Measurements from ENCODE around the gene ZBTB7B. TPM values are rescaled to one million over a fixed set of nuclear protein-coding genes. Genes with fewer than 3 reads are reported as not detected.
A peak's percentile ranks its signal among the peaks of the same experiment; 100 is the strongest.

Gene ZBTB7B
- total RNA-seq, 1 donor from 2014 or later: 8.1 TPM

- TF ChIP-seq CTCF (IDR thresholded peaks at IDR 0.05; ENCODE audit: partially characterized antibody, unreplicated experiment): no peak
- H3K27me3 Mint-ChIP-seq (ENCODE audit: unreplicated experiment): peaks cover 6% of the 10 kb centered on the region
- peaks cover 5% of the 10 kb centered on the region for H3K36me3 Mint-ChIP-seq (ENCODE audit: unreplicated experiment)
- peak overlapping the region; percentile 99 for H3K4me3 Mint-ChIP-seq (ENCODE audit: unreplicated experiment)
- DNase-seq: no peak
- peaks cover 5% of the 10 kb centered on the region for H3K9me3 Mint-ChIP-seq (ENCODE audit: unreplicated experiment)
- no peak overlapping the region for H3K27ac Mint-ChIP-seq (ENCODE audit: unreplicated experiment)
- H3K4me1 Mint-ChIP-seq (ENCODE audit: low read depth, unreplicated experiment): peaks cover 17% of the 10 kb centered on the region
Measured at GRCh38 chr1:155064832-155065429, 62.3 kb downstream of the ZBTB7B start.

- Mint-ChIP-seq H3K27ac (ENCODE audit: unreplicated experiment) (peak overlapping the region; percentile 17), H3K27me3 (ENCODE audit: unreplicated experiment) (peaks cover 14% of the 10 kb centered on the region), H3K4me1 (ENCODE audit: low read depth, unreplicated experiment) (peaks cover 22% of the 10 kb centered on the region), H3K4me3 (ENCODE audit: unreplicated experiment) (no peak overlapping the region), H3K9me3 (ENCODE audit: unreplicated experiment) (peaks cover 9% of the 10 kb centered on the region), H3K36me3 (ENCODE audit: unreplicated experiment) (peaks cover 5% of the 10 kb centered on the region)
- DNase-seq: no peak
- no peak for TF ChIP-seq CTCF (IDR thresholded peaks at IDR 0.05; ENCODE audit: partially characterized antibody, unreplicated experiment)
Measured at GRCh38 chr1:155066777-155067176, 64.2 kb downstream of the ZBTB7B start.

Small RNA genes within 50 kb of the gene (microRNA-seq; reads per million reads assigned to microRNA genes)
- gene MIR4258 (ENCODE audit: unreplicated experiment): not detected

Other genes with a start within 250 kb of the ZBTB7B start
- 3.8 TPM for gene KCNN3, start 132.5 kb upstream of the ZBTB7B start, total RNA-seq (ENCODE audit: unreplicated experiment)
- gene PMVK, start 66.1 kb upstream of the ZBTB7B start, total RNA-seq (ENCODE audit: unreplicated experiment): 30.7 TPM
- 29.9 TPM for gene PBXIP1, start 46.7 kb upstream of the ZBTB7B start, total RNA-seq (ENCODE audit: unreplicated experiment)
- 32.7 TPM for gene PYGO2, start 41.0 kb upstream of the ZBTB7B start, total RNA-seq (ENCODE audit: unreplicated experiment)
- gene SHC1, start 32.1 kb upstream of the ZBTB7B start, total RNA-seq (ENCODE audit: unreplicated experiment): 155 TPM
- 22.8 TPM for gene CKS1B, start 28.1 kb upstream of the ZBTB7B start, total RNA-seq (ENCODE audit: unreplicated experiment)
- gene FLAD1, start 19.5 kb upstream of the ZBTB7B start, total RNA-seq (ENCODE audit: unreplicated experiment): 68.8 TPM
- gene LENEP, start 9.2 kb upstream of the ZBTB7B start, total RNA-seq (ENCODE audit: unreplicated experiment): 1.3 TPM
- gene DCST2, start 31.0 kb downstream of the ZBTB7B start, total RNA-seq (ENCODE audit: unreplicated experiment): 0.64 TPM
- gene DCST1, start 31.0 kb downstream of the ZBTB7B start, total RNA-seq (ENCODE audit: unreplicated experiment): not detected
- 7.6 TPM for gene ADAM15, start 48.5 kb downstream of the ZBTB7B start, total RNA-seq (ENCODE audit: unreplicated experiment)
- 2.9 TPM for gene EFNA4, start 60.9 kb downstream of the ZBTB7B start, total RNA-seq (ENCODE audit: unreplicated experiment)
- 14.6 TPM for gene EFNA3, start 76.0 kb downstream of the ZBTB7B start, total RNA-seq (ENCODE audit: unreplicated experiment)
- 1.7 TPM for gene EFNA1, start 125.1 kb downstream of the ZBTB7B start, total RNA-seq (ENCODE audit: unreplicated experiment)
- 8.6 TPM for gene SLC50A1, start 133.1 kb downstream of the ZBTB7B start, total RNA-seq (ENCODE audit: unreplicated experiment)
- gene DPM3, start 137.7 kb downstream of the ZBTB7B start, total RNA-seq (ENCODE audit: unreplicated experiment): 27.7 TPM
- 108 TPM for gene KRTCAP2, start 170.5 kb downstream of the ZBTB7B start, total RNA-seq (ENCODE audit: unreplicated experiment)
- gene TRIM46, start 171.0 kb downstream of the ZBTB7B start, total RNA-seq (ENCODE audit: unreplicated experiment): 30.4 TPM
- gene THBS3, start 205.1 kb downstream of the ZBTB7B start, total RNA-seq (ENCODE audit: unreplicated experiment): 377 TPM
- gene MTX1, start 205.9 kb downstream of the ZBTB7B start, total RNA-seq (ENCODE audit: unreplicated experiment): 26.1 TPM

Measured in glutamatergic neuron (in vitro differentiated cells).